DOHH2 (cell line): ENCODE data around the gene PRAMEF5.
"Not testable (repeated sequence)": the region's sequence is repeated elsewhere in the genome, so short reads cannot be mapped to it uniquely, and the experiment has no call there.

Experiments
- H3F3A ChIP-seq: fragments of 200-600 bp; sonication (generic), shearing (Covaris generic); 2 replicates; pipeline ENCODE4 v1.6.0; 2016; ENCODE audit warnings: antibody characterized with exemption, mild to moderate bottlenecking; ENCODE audit not compliant: control insufficient read depth, insufficient read depth
- H3K27ac ChIP-seq: fragments of 200-600 bp; sonication (generic); 2 replicates; pipeline ENCODE4 v1.5.1; 2014; ENCODE audit warnings: low read depth, mild to moderate bottlenecking, low read length, moderate library complexity
- H3K27me3 ChIP-seq: fragments of 200-600 bp; sonication (generic); 2 replicates; pipeline ENCODE4 v1.6.1; 2014; ENCODE audit warnings: mild to moderate bottlenecking, low read length, mixed read lengths; ENCODE audit not compliant: control insufficient read depth
- H3K36me3 ChIP-seq: fragments of 200-600 bp; sonication (generic); 2 replicates; pipeline ENCODE4 v1.6.1; 2014; ENCODE audit warnings: mild to moderate bottlenecking, low read length, moderate library complexity, mixed read lengths; ENCODE audit not compliant: control insufficient read depth
- H3K4me1 ChIP-seq: fragments of 200-600 bp; sonication (generic); 2 replicates; pipeline ENCODE4 v1.6.1; 2014; ENCODE audit warnings: mild to moderate bottlenecking, low read length, mixed read lengths; ENCODE audit not compliant: control insufficient read depth
- H3K4me2 ChIP-seq: fragments of 200-600 bp; sonication (generic); 2 replicates; pipeline ENCODE4 v1.6.0; 2014; ENCODE audit warnings: mild to moderate bottlenecking, low read length, moderate library complexity
- H3K4me3 ChIP-seq: fragments of 200-600 bp; sonication (generic); 2 replicates; pipeline ENCODE4 v1.5.1; 2014; ENCODE audit warnings: mild to moderate bottlenecking, low read length, mixed read lengths
- H3K79me2 ChIP-seq: fragments of 200-600 bp; sonication (generic); 2 replicates; pipeline ENCODE4 v1.6.1; 2014; ENCODE audit warnings: mild to moderate bottlenecking, low read length, mixed read lengths; ENCODE audit not compliant: control insufficient read depth
- H3K9me2 ChIP-seq: fragments of 200-600 bp; sonication (generic); replicated peaks from 2 replicates; pipeline ENCODE4 v1.6.1; 2014; ENCODE audit warnings: mild to moderate bottlenecking, low read length, mixed read lengths; ENCODE audit not compliant: control insufficient read depth
- H3K9me3 ChIP-seq: fragments of 200-600 bp; sonication (generic); 2 replicates; pipeline ENCODE4 v1.6.1; 2014; ENCODE audit warnings: antibody characterized with exemption, low read length, mixed read lengths; ENCODE audit not compliant: control insufficient read depth, insufficient read depth
- H4K20me1 ChIP-seq: fragments of 200-600 bp; sonication (generic); 2 replicates; pipeline ENCODE4 v1.6.0; 2014; ENCODE audit warnings: low read depth, mild to moderate bottlenecking, antibody characterized with exemption, low read length, moderate library complexity; ENCODE audit not compliant: control insufficient read depth, insufficient read depth

Gene PRAMEF5

GRCh38 chr1:13279617-13280016, 25.6 kb downstream of the PRAMEF5 start:
- not testable (repeated sequence) for H3K36me3 ChIP-seq, H3K27me3 ChIP-seq, H3K4me3 ChIP-seq, H4K20me1 ChIP-seq, H3K27ac ChIP-seq, H3K4me2 ChIP-seq, H3K4me1 ChIP-seq, H3K79me2 ChIP-seq, H3K9me2 ChIP-seq, H3K9me3 ChIP-seq, H3F3A ChIP-seq

DNA sequence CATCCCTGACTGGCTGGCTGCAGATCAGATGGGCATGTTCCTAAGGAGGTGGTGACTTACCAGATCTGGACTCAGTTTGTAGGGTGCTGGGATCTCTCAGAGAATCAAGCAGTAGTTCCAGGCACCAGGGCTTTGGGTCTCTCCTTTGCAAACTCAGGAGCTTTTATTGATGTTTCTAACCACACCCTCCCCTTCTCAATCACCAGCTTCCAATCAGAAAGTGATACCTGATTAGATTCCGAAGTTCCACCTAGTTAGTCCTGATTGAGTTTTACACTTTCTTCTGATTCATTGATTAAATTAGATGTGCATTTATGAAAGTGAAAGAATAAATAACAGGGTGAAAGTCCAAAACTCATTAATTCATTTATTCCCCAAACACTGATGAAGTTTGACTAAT, 31.0 kb downstream of the PRAMEF5 start, which contains the start of gene PRAMEF8:
Gene PRAMEF8 (minus strand): TSS at position 101 of the 400 bp plus-strand sequence. CDS start 1,046 bp downstream, outside the sequence.
- H3K27ac ChIP-seq, H3K4me2 ChIP-seq: not testable (repeated sequence)

GRCh38 chr1:13289030-13289429, 35.0 kb downstream of the PRAMEF5 start:
- not testable (repeated sequence) for H3K4me2 ChIP-seq, H3K79me2 ChIP-seq, H3K4me3 ChIP-seq, H3K9me2 ChIP-seq, H3F3A ChIP-seq, H3K27me3 ChIP-seq, H3K36me3 ChIP-seq, H4K20me1 ChIP-seq, H3K27ac ChIP-seq, H3K4me1 ChIP-seq, H3K9me3 ChIP-seq

More for the DNA sequence above, 31.0 kb downstream of the PRAMEF5 start, which contains the start of gene PRAMEF8:
- H3K36me3 ChIP-seq, H3K4me1 ChIP-seq, H3K9me2 ChIP-seq, H4K20me1 ChIP-seq, H3K4me3 ChIP-seq, H3K27me3 ChIP-seq, H3K79me2 ChIP-seq, H3F3A ChIP-seq, H3K9me3 ChIP-seq: not testable (repeated sequence)

DNA sequence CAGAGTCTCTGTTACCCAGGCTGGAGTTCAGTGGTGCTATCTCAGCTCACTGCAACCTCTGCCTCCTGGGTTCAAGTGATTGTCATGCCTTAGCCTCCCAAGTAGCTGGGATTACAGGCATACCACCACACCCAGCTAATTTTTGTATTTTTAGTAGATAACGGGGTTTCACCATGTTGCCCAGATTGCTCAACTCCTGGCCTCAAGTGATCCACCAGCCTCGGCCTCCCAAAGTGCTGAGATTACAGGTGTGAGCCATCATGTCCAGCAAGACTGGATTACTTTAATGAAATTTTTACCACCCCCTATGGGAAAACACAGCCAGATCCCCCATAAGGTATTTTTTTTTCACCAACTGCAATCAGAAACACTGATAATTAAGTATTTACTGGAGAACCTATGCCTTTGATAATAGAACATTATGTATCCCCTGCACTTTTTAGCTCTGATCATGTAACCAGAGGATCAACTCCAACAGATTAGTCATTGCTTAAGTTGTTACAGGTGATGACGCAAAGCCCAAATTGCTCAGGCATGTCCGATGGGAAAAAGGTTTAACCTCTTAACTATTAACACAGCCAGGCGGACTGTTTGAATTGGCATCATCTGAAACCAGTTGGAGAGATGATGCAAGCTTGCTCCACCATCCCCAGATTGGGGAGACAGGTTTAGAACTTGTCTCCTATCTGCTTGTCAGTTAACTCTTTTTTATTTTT, 43.4 kb downstream of the PRAMEF5 start:
- not testable (repeated sequence) for H3K27me3 ChIP-seq, H3K4me1 ChIP-seq, H3K4me2 ChIP-seq, H3K27ac ChIP-seq, H4K20me1 ChIP-seq, H3F3A ChIP-seq, H3K9me2 ChIP-seq, H3K36me3 ChIP-seq, H3K4me3 ChIP-seq, H3K79me2 ChIP-seq, H3K9me3 ChIP-seq

DNA sequence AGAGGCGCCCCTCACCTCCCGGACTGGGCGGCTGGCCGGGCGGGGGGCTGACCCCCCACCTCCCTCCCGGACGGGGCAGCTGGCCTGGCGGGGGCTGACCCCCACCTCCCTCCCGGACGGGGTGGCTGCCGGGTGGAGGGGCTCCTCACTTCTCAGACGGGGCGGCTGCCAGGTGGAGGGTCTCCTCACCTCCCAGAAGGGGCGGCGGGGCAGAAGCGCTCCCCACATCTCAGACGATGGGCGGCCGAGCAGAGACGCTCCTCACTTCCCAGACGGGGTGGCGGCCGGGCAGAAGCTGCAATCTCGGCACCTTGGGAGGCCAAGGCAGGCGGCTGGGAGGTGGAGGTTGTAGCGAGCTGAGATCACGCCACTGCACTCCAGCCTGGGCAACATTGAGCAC, 44.7 kb downstream of the PRAMEF5 start:
- H4K20me1 ChIP-seq, H3K4me2 ChIP-seq, H3K27me3 ChIP-seq, H3F3A ChIP-seq, H3K9me2 ChIP-seq, H3K79me2 ChIP-seq, H3K27ac ChIP-seq, H3K4me1 ChIP-seq, H3K4me3 ChIP-seq, H3K9me3 ChIP-seq, H3K36me3 ChIP-seq: not testable (repeated sequence)

GRCh38 chr1:13302197-13302596, 48.2 kb downstream of the PRAMEF5 start:
- H3K9me3 ChIP-seq, H3F3A ChIP-seq, H3K4me2 ChIP-seq, H3K36me3 ChIP-seq, H3K4me1 ChIP-seq, H3K27ac ChIP-seq, H3K4me3 ChIP-seq, H4K20me1 ChIP-seq, H3K79me2 ChIP-seq, H3K9me2 ChIP-seq, H3K27me3 ChIP-seq: not testable (repeated sequence)

DNA sequence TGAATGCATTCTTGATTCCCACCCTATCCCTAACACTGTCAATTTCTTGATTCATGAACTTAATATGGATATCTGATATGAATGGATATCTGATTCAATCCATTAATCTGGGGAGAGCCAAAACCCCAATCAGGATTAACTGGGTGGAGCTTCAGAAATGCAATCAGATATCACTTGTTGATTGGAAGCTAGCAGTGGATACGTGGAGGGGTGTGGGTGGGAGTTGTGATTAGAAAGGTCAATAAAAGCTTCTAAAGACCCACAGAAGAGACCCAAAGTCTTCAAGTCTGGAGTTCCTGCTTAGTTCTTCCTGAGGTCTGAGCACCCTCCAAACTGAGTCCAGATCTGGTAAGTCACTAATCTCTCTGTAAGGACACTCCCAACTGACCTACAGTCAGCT, 49.2 kb downstream of the PRAMEF5 start, which contains the start of gene PRAMEF33:
Gene PRAMEF33 (plus strand): TSS at position 301 of the 400 bp plus-strand sequence. CDS start 2,416 bp downstream, outside the sequence.
- H4K20me1 ChIP-seq, H3K4me1 ChIP-seq, H3K27ac ChIP-seq, H3F3A ChIP-seq, H3K36me3 ChIP-seq, H3K27me3 ChIP-seq, H3K9me2 ChIP-seq, H3K9me3 ChIP-seq, H3K4me2 ChIP-seq, H3K79me2 ChIP-seq, H3K4me3 ChIP-seq: not testable (repeated sequence)
